A673 (cell line): ENCODE measurements around the gene PCP4L1. TPM values are rescaled to one million over a fixed set of nuclear protein-coding genes. Genes with fewer than 3 reads are reported as not detected.

Source experiments
- BruUV-seq: library from RNA; stranded (reverse); fragments of 400-500 nt; replicated peaks from 2 replicates; lab custom pipeline; 2021; lab: Mats Ljungman, UMichigan
- CTCF ChIA-PET: fragments of 300-600 bp; sonication (Branson Sonifier 250); formaldehyde crosslinking; loops from one replicate; lab custom pipeline; 2022; ENCODE audit warnings: antibody characterized with exemption; lab: Charles Lee
- POLR2A ChIA-PET: fragments of 300-600 bp; sonication (Branson Sonifier 250); formaldehyde crosslinking; loops from one replicate; lab custom pipeline; 2022; ENCODE audit warnings: antibody characterized with exemption; ENCODE audit not compliant: low non-redundant PET; lab: Charles Lee
- DNase-seq: peaks from one replicate; pipeline ENCODE4 v3.0.0-alpha.2; 2015; ENCODE audit warnings: low spot score
- H3K27ac ChIP-seq: fragments of 200-600 bp; sonication (generic); 2 replicates; pipeline ENCODE4 v1.5.1; 2016; ENCODE audit warnings: mixed run types, low read depth, mild to moderate bottlenecking, mixed read lengths, antibody characterized with exemption, low read length; ENCODE audit not compliant: poor library complexity, severe bottlenecking
- H3K27me3 ChIP-seq: fragments of 200-600 bp; sonication (generic); replicated peaks from 2 replicates; pipeline ENCODE4 v1.6.1; 2017; ENCODE audit warnings: mixed run types, low read depth, mild to moderate bottlenecking, mixed read lengths, antibody characterized with exemption, low read length; ENCODE audit not compliant: insufficient read depth, poor library complexity
- H3K36me3 ChIP-seq: fragments of 200-600 bp; sonication (generic); 2 replicates; pipeline ENCODE4 v1.6.1; 2016; ENCODE audit warnings: mixed run types, mild to moderate bottlenecking, mixed read lengths, antibody characterized with exemption, low read length; ENCODE audit not compliant: insufficient read depth, poor library complexity, severe bottlenecking
- H3K4me1 ChIP-seq: fragments of 200-600 bp; sonication (generic); 2 replicates; pipeline ENCODE4 v1.6.1; 2017; ENCODE audit warnings: mixed run types, mild to moderate bottlenecking, mixed read lengths, antibody characterized with exemption, low read length; ENCODE audit not compliant: insufficient read depth, poor library complexity, severe bottlenecking
- H3K4me3 ChIP-seq: fragments of 200-600 bp; sonication (generic); 2 replicates; pipeline ENCODE4 v1.5.1; 2016; ENCODE audit warnings: low read depth, mixed run types, mild to moderate bottlenecking, mixed read lengths, low read length; ENCODE audit not compliant: poor library complexity, severe bottlenecking
- H3K9me3 ChIP-seq: fragments of 200-600 bp; sonication (generic); 2 replicates; pipeline ENCODE4 v1.6.1; 2016; ENCODE audit warnings: mixed run types, low read depth, mild to moderate bottlenecking, mixed read lengths, antibody characterized with exemption, low read length; ENCODE audit not compliant: poor library complexity, severe bottlenecking
- CTCF ChIP-seq: fragments of 300-800, 200-600 bp; sonication (generic); conservative IDR thresholded peaks from 2 replicates; pipeline ENCODE4 v1.5.1; 2017; ENCODE audit warnings: low read depth, mild to moderate bottlenecking, antibody characterized with exemption, low read length, moderate library complexity, mixed read lengths
- EZH2 ChIP-seq: fragments of 200-600 bp; sonication (generic); IDR thresholded peaks from 2 replicates; pipeline ENCODE4 v1.6.1; 2017; ENCODE audit warnings: borderline replicate concordance, low read depth, mild to moderate bottlenecking, mixed read lengths, antibody characterized with exemption, low read length; ENCODE audit not compliant: poor library complexity, severe bottlenecking
- intact Hi-C: fragments of 100-400 bp; cut with micrococcal nuclease; formaldehyde crosslinking; loops from one replicate; pipeline ENCODE4 v1.10.0; 2022; ENCODE audit not compliant: unreplicated experiment
- total RNA-seq: library from RNA; stranded (reverse); gene quantifications from 2 replicates; pipeline ENCODE4 v1.2.3, GENCODE V29; 2021

The PCP4L1 gene
- total RNA-seq, 1 experiment from 2014 or later = not detected

- BruUV-seq = no TSS peak
- H3K4me1 ChIP-seq = no peaks in the 10 kb centered on the region
- H3K36me3 ChIP-seq = no peaks in the 10 kb centered on the region
- ChIA-PET CTCF (interaction anchor here (0.7 kb wide), 1 partner anchor 16 kb away, joined by 3 read pairs; no protein-coding TSS in a partner anchor), POLR2A (no interaction called here)
- H3K27me3 ChIP-seq = peaks cover 3% of the 10 kb centered on the region
- intact Hi-C loops = no loop called here
- TF ChIP-seq CTCF = no peak
- no peak for TF ChIP-seq EZH2
- no peak for DNase-seq
- H3K9me3 ChIP-seq = no peaks in the 10 kb centered on the region
- no peak overlapping the region for H3K27ac ChIP-seq
- no peak overlapping the region for H3K4me3 ChIP-seq
Observed at GRCh38 chr1:161274874-161275273, 16.3 kb downstream of the PCP4L1 start.

- no peaks in the 10 kb centered on the region for H3K9me3 ChIP-seq
- intact Hi-C loops = no loop called here
- ChIA-PET POLR2A (no interaction called here), CTCF (no interaction called here)
- no peak overlapping the region for H3K27ac ChIP-seq
- H3K4me1 ChIP-seq = no peaks in the 10 kb centered on the region
- no peak overlapping the region for H3K4me3 ChIP-seq
- no TSS peak for BruUV-seq
- H3K27me3 ChIP-seq = peaks cover 19% of the 10 kb centered on the region
- DNase-seq = no peak
- TF ChIP-seq CTCF (no peak), EZH2 (no peak)
- H3K36me3 ChIP-seq = no peaks in the 10 kb centered on the region
Observed at GRCh38 chr1:161282991-161283390, 24.4 kb downstream of the PCP4L1 start.

GRCh38 chr1:161285113-161285512 is 26.6 kb downstream of the PCP4L1 start:
- Histone ChIP-seq H3K36me3 (no peaks in the 10 kb centered on the region), H3K4me1 (no peaks in the 10 kb centered on the region), H3K4me3 (no peak overlapping the region), H3K9me3 (no peaks in the 10 kb centered on the region), H3K27ac (no peak overlapping the region), H3K27me3 (peaks cover 19% of the 10 kb centered on the region)
- intact Hi-C loops = no loop called here
- CTCF ChIA-PET = no interaction called here
- POLR2A ChIA-PET = no interaction called here
- DNase-seq = no peak
- TF ChIP-seq EZH2 (no peak), CTCF (no peak)
- no TSS peak for BruUV-seq
